Suprapubic skin (tissue), 4 donors: ENCODE data around the gene TBC1D32. TPM values are rescaled to one million over a fixed set of nuclear protein-coding genes. Genes with fewer than 3 reads are reported as not detected.
"Not testable (repeated sequence)": the region's sequence is repeated elsewhere in the genome, so short reads cannot be mapped to it uniquely, and the experiment has no call there.

Source experiments
- DNase-seq, 2 donors: peaks; one replicate each; pipeline ENCODE4 v3.0.0-alpha.2; 2019; ENCODE audit warnings: low spot score in 2 of 2
- H3K27ac ChIP-seq: fragments of 200-600 bp; sonication (generic); one replicate; pipeline ENCODE4 v1.5.1; 2019
- H3K27me3 ChIP-seq: fragments of 200-600 bp; sonication (generic); one replicate; pipeline ENCODE4 v1.5.1; 2019
- H3K36me3 ChIP-seq: fragments of 200-600 bp; sonication (generic); one replicate; pipeline ENCODE4 v1.5.1; 2019
- H3K4me1 ChIP-seq: fragments of 200-600 bp; sonication (generic); one replicate; pipeline ENCODE4 v1.5.1; 2019
- H3K4me3 ChIP-seq: fragments of 200-600 bp; sonication (generic); one replicate; pipeline ENCODE4 v1.5.1; 2019; ENCODE audit warnings: mild to moderate bottlenecking
- H3K9me3 ChIP-seq: fragments of 200-600 bp; sonication (generic); one replicate; pipeline ENCODE4 v1.5.1; 2019
- CTCF ChIP-seq, 2 donors: fragments of 200-600 bp in 1 of 2; fragments of 450-650 bp in 1 of 2; sonication (generic) in 1 of 2; IDR thresholded peaks; one replicate each; pipeline ENCODE4 v1.5.1; 2016 to 2019; ENCODE audit warnings: antibody characterized with exemption in 2 of 2, mild to moderate bottlenecking in 1 of 2, moderate library complexity in 1 of 2
- EP300 ChIP-seq: sonication (generic); formaldehyde crosslinking; IDR thresholded peaks from one replicate; pipeline ENCODE4 v1.6.1; 2017; ENCODE audit warnings: antibody characterized with exemption
- POLR2A ChIP-seq, 2 donors: fragments of 450-650 bp; IDR thresholded peaks; one replicate each; pipeline ENCODE4 v1.6.1; 2017; ENCODE audit warnings: antibody characterized with exemption in 2 of 2, mild to moderate bottlenecking in 2 of 2, moderate library complexity in 2 of 2
- POLR2AphosphoS5 ChIP-seq, 3 donors: sonication (generic); formaldehyde crosslinking; IDR thresholded peaks; one replicate each; pipeline ENCODE4 v1.6.1; 2017; ENCODE audit warnings: antibody characterized with exemption in 3 of 3
- WGBS: methylation state at CpG from one replicate; pipeline ENCODE4 v1.1.5; 2018; 5-methylcytosine and 5-hydroxymethylcytosine counted together
- total RNA-seq, 4 donors: library from RNA; depleted of rRNA; stranded (reverse); fragments of >200 nt; gene quantifications; one replicate each; pipeline ENCODE4 v1.1.0, GENCODE V29; 2016

TBC1D32 gene
- total RNA-seq, 4 donors from 2014 or later = 9.1 to 30.6 (median 14.1) TPM

GRCh38 chr6:121067381-121067780 lies 266.9 kb downstream of the TBC1D32 start:
- Histone ChIP-seq H3K27me3 (no peaks in the 10 kb centered on the region), H3K36me3 (no peaks in the 10 kb centered on the region), H3K9me3 (peaks cover 8% of the 10 kb centered on the region), H3K4me1 (no peaks in the 10 kb centered on the region), H3K27ac (no peak overlapping the region), H3K4me3 (no peak overlapping the region)
- no peak for TF ChIP-seq POLR2A (IDR thresholded peaks at IDR 0.05)
- no peak for TF ChIP-seq EP300
- TF ChIP-seq CTCF (IDR thresholded peaks at IDR 0.05) = no peak
- TF ChIP-seq POLR2AphosphoS5 (IDR thresholded peaks at IDR 0.05) = no peak
- no peak for DNase-seq

- WGBS = 85% methylated on average over 2 of the region's 3 CpGs
- Histone ChIP-seq H3K4me1 (no peaks in the 10 kb centered on the region), H3K4me3 (no peak overlapping the region), H3K27ac (no peak overlapping the region), H3K9me3 (peaks cover 8% of the 10 kb centered on the region), H3K36me3 (no peaks in the 10 kb centered on the region), H3K27me3 (no peaks in the 10 kb centered on the region)
- no peak for TF ChIP-seq POLR2AphosphoS5 (IDR thresholded peaks at IDR 0.05)
- TF ChIP-seq CTCF (IDR thresholded peaks at IDR 0.05) = no peak
- no peak for DNase-seq
Measured at GRCh38 chr6:121064345-121064744, 269.9 kb downstream of the TBC1D32 start.

GRCh38 chr6:121055572-121056163 lies 278.6 kb downstream of the TBC1D32 start:
- Histone ChIP-seq H3K36me3 (no peaks in the 10 kb centered on the region), H3K4me1 (no peaks in the 10 kb centered on the region), H3K27me3 (no peaks in the 10 kb centered on the region), H3K27ac (no peak overlapping the region), H3K4me3 (no peak overlapping the region), H3K9me3 (no peaks in the 10 kb centered on the region)
- TF ChIP-seq POLR2AphosphoS5 (IDR thresholded peaks at IDR 0.05) (no peak), CTCF (IDR thresholded peaks at IDR 0.05) (peak; percentile 16 to 51)
- 33% methylated on average over 4 of the region's 4 CpGs for WGBS
- DNase-seq = no peak

GRCh38 chr6:121048593-121048992 lies 285.7 kb downstream of the TBC1D32 start:
- H3K36me3 ChIP-seq, H3K4me3 ChIP-seq, DNase-seq, H3K9me3 ChIP-seq, H3K27ac ChIP-seq, H3K27me3 ChIP-seq, H3K4me1 ChIP-seq: not testable (repeated sequence)
- WGBS = 44% methylated on average over 4 of the region's 4 CpGs

GRCh38 chr6:121044905-121045304 lies 289.4 kb downstream of the TBC1D32 start:
- not testable (repeated sequence) for H3K4me1 ChIP-seq, H3K9me3 ChIP-seq, DNase-seq, H3K4me3 ChIP-seq, H3K27me3 ChIP-seq, H3K27ac ChIP-seq, H3K36me3 ChIP-seq
- 82% methylated on average over 2 of the region's 2 CpGs for WGBS

GRCh38 chr6:121043706-121044105 lies 290.6 kb downstream of the TBC1D32 start:
- not testable (repeated sequence) for H3K27me3 ChIP-seq, H3K4me3 ChIP-seq, H3K27ac ChIP-seq, H3K4me1 ChIP-seq, H3K36me3 ChIP-seq, H3K9me3 ChIP-seq, DNase-seq
- WGBS = 94% methylated on average over 8 of the region's 8 CpGs

- H3K27me3 ChIP-seq, H3K4me3 ChIP-seq, H3K9me3 ChIP-seq, H3K4me1 ChIP-seq, H3K36me3 ChIP-seq, DNase-seq, H3K27ac ChIP-seq: not testable (repeated sequence)
- WGBS = 76% methylated on average over 6 of the region's 6 CpGs
Measured at GRCh38 chr6:121043211-121043610, 291.1 kb downstream of the TBC1D32 start.
